HS-5 (cell line): ENCODE results near the gene SYNJ2.

Experiments
- DNase-seq: peaks from one replicate; pipeline ENCODE4 v3.0.0-alpha.2; 2012; ENCODE audit warnings: low read depth

The SYNJ2 gene

DNA sequence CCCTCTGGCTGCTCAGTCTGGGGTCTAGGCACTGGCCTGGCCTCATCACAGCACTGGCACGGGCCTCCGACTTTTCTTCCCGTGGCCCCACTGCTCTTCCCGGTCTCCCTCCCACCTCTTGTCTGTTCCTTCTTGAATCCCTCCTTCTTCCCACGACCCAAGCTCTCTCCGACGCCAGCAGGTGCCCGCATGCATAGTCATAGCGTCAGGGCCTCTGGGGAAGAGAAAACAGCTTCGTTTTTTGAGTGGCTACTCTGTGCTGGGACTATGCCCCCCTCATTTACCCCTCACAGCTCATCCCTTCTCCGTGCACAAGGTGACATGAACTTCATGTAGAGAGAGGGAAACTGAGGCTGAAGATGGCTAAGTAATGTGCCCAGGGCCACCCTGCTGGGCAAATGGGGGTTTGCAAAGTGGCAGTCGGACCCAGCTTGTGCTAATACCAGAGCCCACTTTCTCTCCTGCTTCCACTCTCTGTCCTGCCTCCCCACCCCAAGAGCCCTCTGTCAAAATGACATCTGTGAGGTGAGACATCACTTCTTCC is 59.2 kb downstream of the SYNJ2 start:
- no peak for DNase-seq

DNA sequence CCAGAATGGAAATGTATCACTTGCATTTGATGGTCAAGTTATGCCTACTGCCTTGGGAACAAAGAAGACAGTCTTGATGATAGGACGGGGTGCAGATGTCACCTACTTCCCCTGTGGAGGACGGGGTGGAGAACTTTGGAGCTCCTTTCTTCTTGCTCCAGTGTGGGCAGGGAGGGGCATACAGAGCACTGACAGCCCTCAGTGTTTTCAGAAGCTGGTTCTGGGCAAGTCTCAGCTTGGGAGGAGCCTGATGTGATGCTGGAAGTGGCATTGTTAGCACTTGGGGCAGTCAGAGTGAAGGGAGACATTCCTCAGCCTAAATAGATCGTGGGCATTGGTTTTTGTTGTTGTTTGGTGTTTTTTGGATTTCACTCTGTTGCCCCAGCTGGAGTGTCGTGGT is 59.7 kb downstream of the SYNJ2 start:
- DNase-seq = no peak

DNA sequence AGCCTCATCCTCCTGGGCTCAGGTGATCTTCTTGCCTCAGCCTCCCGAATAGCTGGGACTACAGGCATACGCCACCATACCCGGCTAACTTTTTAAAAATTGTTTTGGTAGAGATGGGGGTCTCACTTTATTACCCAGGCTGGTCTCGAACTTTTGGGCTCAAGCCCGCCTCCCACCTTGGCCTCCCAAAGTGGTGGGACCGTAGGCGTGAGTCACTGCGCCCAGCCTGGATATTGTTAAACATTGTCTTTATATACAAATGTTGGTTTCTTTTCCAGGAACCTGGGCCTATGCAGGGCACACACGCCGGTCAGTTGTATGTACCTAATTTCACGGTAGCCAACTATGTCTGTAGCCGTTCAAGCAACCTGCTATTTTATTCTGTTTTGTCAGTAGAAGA is 60.1 kb downstream of the SYNJ2 start:
- DNase-seq = no peak

DNA sequence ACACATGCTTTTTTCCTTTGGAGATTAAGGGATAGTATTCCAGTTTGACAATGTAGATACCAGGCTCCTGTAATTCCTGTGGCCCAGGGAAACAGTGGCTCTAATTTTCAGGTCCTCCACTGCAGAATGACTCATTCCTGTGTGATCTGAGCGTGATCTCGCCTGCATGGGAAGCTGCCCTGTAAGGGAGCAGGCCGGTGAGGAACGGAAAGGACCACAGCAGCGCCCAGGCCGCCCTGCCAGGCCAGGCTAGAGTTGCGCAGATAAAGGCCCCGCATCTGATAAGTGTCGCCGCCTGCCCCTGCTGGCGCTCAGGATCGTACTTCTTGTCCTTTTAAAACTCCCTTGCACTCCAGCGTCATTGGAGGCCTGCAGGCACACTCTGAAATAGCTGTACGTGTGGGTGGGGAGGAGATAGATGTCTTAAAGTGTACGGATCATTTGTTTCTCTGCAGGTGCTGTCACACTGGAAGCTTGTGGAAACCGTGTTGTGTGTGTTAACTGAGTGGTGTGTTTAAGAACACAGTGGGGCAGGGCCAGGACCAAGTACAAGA is 60.7 kb downstream of the SYNJ2 start:
- no peak for DNase-seq

DNA sequence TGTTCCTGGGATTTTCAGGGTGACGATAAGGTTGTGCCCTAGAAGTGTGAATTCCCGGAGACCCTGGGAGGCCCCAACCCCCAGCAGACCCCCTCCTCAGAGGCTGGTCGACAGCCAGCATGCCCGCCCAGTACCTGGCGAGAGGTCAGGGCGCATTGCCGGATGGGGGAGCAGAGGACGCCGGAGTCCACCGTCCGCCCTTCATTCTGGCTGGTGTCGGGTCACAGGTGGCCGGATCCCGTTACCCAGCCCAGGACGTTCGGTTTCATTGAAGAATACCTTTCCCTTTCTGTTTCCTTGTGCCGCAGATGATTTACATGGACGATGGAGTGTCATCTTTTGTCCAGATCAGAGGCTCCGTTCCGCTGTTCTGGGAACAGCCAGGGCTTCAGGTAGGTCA is 61.3 kb downstream of the SYNJ2 start:
- no peak for DNase-seq

DNA sequence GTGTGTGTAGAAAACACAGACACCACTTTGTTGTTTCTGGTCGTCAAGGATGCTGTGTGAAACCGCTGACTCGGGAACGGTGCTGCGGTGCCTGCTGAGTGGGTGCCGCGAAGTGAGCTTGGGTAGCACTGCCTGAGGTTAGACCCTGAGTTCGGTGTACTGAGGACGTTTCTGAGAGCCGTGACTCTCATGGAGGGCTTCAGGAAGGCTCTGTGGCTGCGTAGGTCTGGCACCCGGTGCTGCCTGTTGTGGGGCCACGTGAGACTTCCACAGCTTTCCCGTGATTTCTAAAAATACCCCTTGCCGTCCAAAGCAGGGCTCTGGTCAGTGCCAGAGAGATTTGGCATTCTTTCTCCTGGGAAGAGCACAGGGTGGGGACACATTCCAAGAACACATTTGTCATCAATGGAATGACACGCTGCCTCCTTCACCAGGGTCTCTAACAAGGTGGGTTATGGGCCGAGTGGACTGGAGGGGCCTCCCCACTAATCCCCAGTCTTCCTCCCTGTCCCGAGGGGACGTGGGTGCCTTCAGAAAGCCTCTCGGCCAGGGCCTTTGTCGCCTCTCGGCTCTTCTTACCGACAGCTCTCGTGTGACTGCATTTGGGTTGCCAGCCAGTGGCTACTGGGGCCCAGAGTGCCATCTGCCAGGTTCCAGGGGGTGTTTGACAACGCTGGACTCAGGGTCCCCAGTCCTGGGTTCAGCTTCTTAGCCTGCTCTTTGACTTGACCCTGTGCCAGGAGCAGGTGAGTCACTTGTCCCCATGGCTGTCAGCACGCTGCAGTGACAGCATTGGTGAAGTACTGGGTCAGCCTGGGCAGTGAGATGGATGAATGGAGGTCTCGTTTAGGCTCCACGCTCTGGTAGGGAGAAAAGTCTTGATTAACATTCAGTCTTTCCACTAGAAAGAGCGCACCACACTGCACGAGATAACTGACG is 62.2 kb downstream of the SYNJ2 start:
- no peak for DNase-seq

DNA sequence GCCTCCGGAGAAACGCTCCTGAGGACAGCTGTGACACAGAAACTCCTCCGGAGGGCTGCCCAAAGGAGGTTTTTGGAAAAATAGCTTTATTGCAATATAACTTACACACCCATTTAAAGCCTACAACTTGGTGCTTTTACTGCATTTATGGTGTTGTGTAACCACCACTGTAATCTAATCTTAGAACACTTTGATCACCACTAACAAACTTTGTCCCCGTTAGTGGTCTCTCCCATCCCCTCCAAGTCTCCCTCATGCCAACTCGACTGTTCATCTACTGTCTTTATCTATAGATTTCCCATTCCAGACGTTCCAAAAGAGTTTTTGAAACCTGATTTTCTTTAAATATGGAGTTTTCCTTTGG is 62.8 kb downstream of the SYNJ2 start:
- no peak for DNase-seq

DNA sequence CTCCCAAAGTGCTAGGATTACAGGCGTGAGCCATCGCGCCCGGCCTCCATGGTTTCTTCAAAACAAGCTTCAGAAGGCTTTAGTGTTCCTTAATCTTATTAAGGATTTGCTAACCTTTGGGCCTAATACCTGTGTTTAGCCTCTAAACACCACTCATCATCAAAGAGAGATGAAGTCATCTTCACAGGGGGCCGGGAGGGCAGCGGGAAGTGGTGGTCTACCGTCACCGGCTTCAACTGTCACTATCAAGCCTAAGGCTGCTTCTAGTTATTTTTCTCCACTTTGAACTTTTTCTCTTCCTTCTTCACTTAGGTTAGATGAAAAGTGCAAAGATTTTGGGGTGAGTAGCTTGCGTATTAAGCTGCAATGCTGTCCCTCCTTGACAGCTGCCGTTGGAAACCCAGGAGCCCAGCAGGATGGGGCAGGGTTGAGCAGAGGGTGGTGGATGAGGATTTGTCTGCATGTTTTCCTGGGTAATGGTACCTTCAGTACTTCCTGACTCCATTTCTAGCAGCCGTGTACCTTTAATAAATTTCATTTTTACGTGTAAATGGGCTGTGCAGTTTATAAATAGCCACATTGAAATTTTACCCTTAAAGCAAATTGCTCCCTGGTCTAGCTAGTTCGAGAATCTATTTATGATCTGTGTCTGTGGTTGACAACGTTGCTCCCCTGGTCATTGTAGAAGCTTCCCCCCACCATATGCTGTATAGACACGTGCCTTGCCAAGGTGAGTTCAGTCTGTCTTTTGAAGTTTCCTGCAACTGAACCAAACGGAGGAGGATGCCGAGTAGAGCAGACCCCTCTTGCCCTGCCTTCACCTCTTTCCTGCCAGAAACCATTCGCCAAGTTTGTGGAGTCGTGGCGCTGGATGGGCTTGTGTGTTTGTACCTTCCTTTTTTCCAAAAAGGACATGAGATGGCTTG is 64.8 kb downstream of the SYNJ2 start:
- DNase-seq = no peak

DNA sequence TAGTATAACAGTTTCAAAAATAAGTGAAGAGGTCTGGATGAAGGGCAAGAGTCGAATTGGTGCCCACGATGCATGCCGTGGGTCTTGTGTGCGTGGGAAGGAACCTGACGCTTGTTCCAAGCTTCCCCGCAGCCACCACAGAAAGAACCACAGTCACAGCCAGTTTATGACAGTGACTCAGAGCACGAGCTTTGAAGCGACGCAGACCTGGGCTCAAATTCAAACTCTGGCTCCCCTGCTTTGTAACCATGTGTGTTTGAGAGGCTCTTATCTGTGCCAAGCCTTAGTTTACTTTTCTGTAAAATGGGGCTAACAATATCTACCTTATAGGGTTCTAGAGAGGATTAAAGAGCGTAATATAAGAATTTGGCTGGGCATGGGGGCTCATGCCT is 65.5 kb downstream of the SYNJ2 start:
- no peak for DNase-seq

DNA sequence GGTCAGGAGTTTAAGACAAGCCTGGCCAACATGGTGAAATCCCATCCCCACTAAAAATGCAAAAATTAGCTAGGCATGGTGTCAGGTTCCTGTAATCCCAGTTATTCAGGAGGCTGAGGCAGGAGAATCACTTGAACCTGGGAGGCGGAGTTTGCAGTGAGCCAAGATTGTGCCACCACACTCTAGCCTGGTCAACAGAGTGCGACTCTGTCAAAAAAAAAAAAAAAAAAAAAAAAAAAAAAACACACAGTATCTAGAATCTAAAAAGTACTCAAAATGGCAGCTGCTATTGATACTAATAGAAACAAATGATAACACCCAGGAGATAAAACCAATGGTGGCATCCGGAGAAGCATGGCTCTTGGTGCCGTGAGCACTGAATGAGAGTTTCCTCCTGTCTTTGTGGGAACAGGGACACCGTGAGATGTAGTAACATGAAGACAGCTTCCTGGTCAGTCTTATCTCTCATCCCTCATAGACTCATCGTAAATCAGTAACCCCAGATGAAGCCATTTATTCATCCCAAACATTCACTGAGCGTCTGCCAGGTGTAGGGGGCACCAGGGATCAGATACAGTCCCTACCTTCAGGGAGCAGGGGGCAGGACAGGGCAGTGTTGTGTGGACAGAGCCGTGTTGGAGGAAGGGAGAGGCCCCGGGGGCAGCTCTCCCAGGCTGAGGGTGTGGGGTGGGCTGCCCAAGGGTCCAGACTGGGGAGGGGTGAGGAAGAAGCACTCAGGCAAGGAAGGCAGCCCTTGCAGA is 66.1 kb downstream of the SYNJ2 start:
- DNase-seq = no peak

DNA sequence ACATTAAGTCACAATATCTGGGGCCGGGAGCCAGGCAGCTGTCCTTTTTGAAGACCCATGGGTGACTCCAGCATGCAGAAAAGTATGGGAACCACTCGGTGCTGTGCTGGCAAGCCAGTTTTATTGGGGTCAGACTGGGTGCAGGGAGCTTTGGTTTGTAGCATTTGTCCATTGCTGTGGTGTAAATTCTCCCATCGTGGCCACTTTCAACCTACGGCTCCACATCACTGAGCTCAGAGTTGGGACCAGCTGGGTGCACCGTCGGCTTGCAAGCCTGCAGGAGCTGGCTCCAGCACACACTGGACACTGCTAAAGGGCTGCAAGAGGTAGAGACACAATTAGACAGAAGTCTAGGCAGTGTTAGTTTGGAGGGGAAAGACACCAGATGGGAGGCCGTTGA is 66.9 kb downstream of the SYNJ2 start:
- DNase-seq = no peak

DNA sequence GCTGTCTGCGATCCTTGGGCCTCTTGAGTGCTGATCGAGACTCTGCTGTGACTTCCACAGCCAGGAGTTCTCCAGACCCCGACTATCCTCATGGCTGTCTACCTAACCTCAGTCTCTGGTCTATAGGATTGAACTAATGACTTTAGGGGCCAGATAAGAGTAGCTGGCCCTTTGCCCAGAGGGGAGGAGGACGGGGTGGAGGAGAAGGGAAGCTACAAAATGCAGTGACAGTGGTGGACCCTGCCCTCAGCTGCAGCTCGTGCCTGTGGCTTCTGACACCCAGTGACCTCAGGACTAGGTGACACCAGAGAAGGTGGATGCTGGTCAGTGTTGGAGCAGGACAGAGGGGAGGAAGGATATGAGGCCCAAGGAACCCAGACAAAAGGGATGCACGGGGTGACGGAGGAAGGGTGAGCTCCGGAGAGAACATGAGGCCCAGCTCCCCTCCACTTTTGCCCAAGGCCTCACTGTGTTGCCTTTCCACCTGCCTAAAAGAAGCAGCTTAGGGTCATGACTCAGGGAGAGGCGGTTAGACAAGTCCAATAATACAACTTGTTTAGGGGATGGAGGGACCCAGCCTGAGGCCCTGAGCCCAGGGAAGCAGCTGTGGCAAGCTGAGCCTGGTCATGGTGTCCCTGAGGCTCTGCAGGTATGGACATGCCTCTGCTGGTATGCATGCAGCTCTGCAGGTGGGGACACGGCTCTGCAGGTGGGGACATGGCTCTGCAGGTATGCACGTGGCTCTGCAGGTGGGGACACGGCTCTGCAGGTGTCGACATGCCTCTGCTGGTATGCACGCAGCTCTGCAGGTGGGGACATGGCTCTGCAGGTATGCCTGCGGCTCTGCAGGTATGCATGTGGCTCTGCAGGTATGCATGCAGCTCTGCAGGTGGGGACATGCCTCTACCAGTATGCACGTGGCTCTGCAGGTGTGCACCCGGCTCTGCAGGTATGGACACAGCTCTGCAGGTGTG is 67.7 kb downstream of the SYNJ2 start:
- no peak for DNase-seq

DNA sequence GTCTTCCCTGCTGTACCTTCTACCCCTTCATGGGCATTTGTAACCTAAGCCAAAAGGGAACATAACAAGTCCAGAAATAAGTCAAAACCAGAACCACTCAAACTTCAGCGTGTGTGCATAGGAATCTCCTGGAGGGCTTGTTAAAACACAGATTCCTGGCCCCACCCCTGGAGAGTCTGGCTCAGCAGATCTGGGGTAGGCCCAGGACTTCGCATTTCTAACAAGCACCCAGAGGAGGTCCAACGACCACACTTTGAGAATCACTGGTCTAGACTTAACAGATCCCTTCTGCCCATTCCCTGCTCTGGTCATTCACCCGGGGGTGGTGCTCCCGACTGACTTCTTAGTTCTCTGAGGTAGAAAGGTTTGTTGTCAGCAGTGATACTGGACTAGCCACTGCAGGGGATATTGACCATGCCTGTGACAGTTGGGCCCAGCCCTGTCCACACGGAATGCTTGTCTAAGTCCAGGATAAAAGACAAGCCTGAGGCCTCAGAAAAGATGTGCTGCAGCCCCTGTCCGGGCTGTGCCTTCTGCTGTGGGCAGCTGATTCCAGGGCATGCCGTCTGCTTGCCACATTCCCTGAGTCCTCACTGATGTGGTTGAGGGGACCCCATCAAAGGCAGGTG is 68.6 kb downstream of the SYNJ2 start:
- DNase-seq = no peak

DNA sequence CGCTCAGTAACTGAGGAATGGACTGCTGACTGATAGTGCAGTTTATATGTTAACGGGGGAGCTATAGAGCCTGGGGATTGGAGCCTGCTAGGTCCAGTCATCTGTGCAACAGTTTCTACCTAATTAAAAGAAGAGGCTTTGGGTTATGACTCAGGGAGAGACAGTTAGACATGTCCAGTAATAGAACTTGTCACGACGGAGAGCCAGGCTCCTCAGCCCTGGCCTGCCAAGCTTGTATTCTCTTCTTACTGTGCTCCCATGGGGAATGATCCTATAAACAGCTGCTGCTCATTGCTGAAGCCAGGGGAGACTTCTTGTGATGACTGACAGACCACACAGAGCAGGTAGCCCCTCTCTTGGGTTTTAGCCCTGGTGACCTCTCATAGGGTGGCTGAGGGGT is 69.3 kb downstream of the SYNJ2 start:
- DNase-seq = no peak

DNA sequence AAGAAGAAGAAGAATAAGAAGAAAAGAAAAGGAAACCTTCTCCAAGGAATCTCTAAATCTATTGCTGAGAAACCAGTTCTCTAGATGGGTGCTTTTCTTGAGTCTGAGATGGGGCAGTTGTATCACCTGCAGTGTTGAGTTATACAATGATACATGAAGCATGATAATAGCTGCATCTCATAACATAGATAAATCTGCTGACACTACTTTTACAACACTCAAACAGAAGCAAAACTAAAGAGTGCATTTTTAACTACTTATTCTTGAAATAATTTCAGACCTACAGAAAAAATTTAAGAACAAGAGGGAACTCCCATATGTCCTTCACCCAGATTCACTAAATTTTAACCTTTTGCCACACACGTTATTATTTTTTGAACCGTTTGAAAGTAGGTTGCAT is 70.3 kb downstream of the SYNJ2 start:
- DNase-seq = no peak

DNA sequence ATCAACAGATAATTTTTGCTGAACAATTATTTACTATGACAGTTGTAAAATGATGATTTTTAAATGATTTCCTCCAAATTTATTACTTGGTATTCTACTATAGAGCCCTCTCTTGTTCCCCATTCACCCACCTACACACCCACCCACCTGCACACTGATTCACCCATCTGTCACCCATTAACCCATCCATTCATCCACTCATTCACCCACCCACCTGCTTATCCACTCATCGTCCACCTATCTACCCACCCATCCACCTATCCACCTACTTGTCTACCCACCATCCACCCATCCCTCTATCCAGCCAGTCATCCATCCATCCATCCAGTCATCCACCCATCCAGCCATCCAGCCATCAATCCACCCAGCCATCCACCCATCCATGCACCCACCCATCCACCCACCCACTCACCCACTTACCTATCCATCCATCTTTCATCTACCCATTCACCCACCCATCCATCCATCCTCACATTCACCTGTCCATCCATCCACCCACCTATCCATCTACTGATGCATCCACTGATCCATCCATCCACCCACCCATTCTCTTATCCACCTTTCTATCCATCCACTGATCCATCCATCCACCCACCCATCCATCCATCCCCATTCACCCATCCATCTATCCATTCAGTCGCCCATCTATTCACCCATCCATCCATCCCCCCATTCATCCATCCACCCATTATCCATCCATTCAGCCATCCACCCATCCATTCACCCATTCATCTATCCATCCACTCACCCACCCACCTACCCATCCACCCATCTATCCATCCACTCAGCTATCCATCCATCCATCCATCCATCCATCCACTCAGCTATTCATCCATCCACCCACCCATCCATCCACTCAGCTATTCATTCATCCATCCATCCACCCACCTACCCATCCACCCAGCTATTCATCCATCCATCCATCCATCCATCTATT is 72.0 kb downstream of the SYNJ2 start:
- DNase-seq = no peak

DNA sequence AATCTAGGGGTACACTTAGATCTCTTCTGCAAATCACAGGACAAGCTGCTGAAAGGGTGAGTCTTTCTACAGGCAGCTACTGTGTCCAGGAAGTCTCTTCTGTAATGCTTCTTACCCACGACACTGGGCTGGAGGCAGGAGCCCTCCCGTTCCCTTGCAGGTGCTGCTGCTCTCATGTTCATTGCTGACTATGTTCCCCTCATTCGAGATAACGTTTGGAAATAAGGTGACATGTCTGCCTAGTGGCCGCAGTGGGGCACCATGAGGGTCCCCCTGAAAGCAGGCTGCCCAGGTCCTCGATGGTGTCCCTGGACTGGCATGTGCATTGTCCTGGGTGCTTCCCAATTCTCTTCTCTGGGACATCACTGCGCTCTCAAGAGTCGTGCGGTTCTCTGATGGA is 74.7 kb downstream of the SYNJ2 start:
- DNase-seq = no peak

DNA sequence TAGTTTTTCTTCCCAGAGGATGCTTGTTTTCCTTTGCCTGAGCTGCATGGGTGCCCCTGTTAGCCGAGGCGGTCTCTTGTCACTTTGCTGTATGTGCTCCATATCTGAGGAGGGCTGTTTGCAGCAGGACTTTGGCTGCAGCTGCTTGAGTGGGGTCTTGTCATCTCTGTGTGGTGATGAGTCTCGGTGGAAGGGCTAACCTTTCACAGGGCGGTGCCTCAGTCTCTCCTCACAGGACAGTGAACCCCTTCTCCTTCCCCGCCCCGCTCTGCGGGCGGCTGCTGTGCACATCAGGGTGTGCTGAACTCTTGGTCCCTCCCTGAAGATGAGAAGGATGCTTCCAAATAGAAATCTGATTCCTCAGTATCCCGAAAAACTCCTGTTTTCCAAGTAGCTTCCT is 75.1 kb downstream of the SYNJ2 start:
- no peak for DNase-seq
